K562 (cell line): Measurements from ENCODE around the gene CDC45. TPM values are rescaled to one million over a fixed set of nuclear protein-coding genes. Genes with fewer than 3 reads are reported as not detected.

Experiments
- CBFA2T2 ChIP-seq: fragments of 450-650 bp; conservative IDR thresholded peaks from 2 replicates; pipeline ENCODE4 v1.6.1; 2017; ENCODE audit warnings: mild to moderate bottlenecking
- CTCFL ChIP-seq: IDR thresholded peaks from 2 replicates; pipeline ENCODE4 v1.6.1; 2011; ENCODE audit warnings: borderline replicate concordance, low read depth, mild to moderate bottlenecking, moderate library complexity, low read length; ENCODE audit not compliant: insufficient read depth, poor library complexity, severe bottlenecking
- E4F1 ChIP-seq: fragments of 250-450 bp; sonication (Bioruptor Pico); IDR thresholded peaks from 2 replicates; pipeline ENCODE4 v1.5.0; 2021; ENCODE audit warnings: mild to moderate bottlenecking, borderline replicate concordance
- GTF3C2 ChIP-seq: IDR thresholded peaks from 3 replicates; pipeline ENCODE4 v1.6.1; 2011; ENCODE audit warnings: borderline replicate concordance, mild to moderate bottlenecking, moderate library complexity; ENCODE audit not compliant: insufficient read length; ENCODE audit errors: extremely low read depth
- JUND ChIP-seq, 2 experiments: IDR thresholded peaks; 2 replicates in 1 of 2; 3 replicates in 1 of 2; pipeline ENCODE4 v1.6.1; 2011; ENCODE audit warnings: borderline replicate concordance in 2 of 2, low read depth in 2 of 2, low read length in 2 of 2, improper control_type of control experiment in 1 of 2, missing biosample characterization in 1 of 2, missing genetic modification characterization in 1 of 2, missing genetic modification reagents in 1 of 2
- KDM2B ChIP-seq: fragments of 250-450 bp; sonication (Bioruptor Pico); IDR thresholded peaks from 2 replicates; pipeline ENCODE4 v1.8.0; 2021; ENCODE audit warnings: mild to moderate bottlenecking, moderate library complexity
- MAFG ChIP-seq: fragments of 450-650 bp; conservative IDR thresholded peaks from 2 replicates; pipeline ENCODE4 v1.6.1; 2016; ENCODE audit warnings: missing genetic modification characterization, missing compliant biosample characterization
- NR0B1 ChIP-seq: fragments of 450-650 bp; IDR thresholded peaks from one replicate; pipeline ENCODE4 v1.6.1; 2018; ENCODE audit warnings: mild to moderate bottlenecking, moderate library complexity; ENCODE audit not compliant: partially characterized antibody
- NR1H2 ChIP-seq: sonication (generic); formaldehyde crosslinking; IDR thresholded peaks from 2 replicates; pipeline ENCODE4 v1.4.0; 2020; ENCODE audit warnings: mild to moderate bottlenecking, missing genetic modification reagents
- RBM25 ChIP-seq: fragments of 200-400 bp; formaldehyde crosslinking; IDR thresholded peaks from 2 replicates; pipeline ENCODE4 v1.6.1; 2018; ENCODE audit warnings: low read length, low read depth, moderate library complexity; ENCODE audit not compliant: severe bottlenecking
- SOX6 ChIP-seq: fragments of 450-650 bp; IDR thresholded peaks from 2 replicates; pipeline ENCODE4 v1.6.1; 2014; ENCODE audit warnings: mild to moderate bottlenecking
- TGIF2 ChIP-seq: sonication (generic); formaldehyde crosslinking; IDR thresholded peaks from 2 replicates; pipeline ENCODE4 v1.8.1; 2022; ENCODE audit warnings: mild to moderate bottlenecking, missing genetic modification reagents, moderate library complexity
- XRCC3 ChIP-seq: fragments of 450-650 bp; IDR thresholded peaks from 2 replicates; pipeline ENCODE4 v1.6.1; 2017; ENCODE audit warnings: mild to moderate bottlenecking, moderate library complexity
- ZC3H8 ChIP-seq: fragments of 450-650 bp; IDR thresholded peaks from 2 replicates; pipeline ENCODE4 v1.6.1; 2017
- ZFP30 ChIP-seq: fragments of 250-450 bp; sonication (Bioruptor Pico); IDR thresholded peaks from 2 replicates; pipeline ENCODE4 v1.8.0; 2022; ENCODE audit warnings: moderate library complexity, mild to moderate bottlenecking, inconsistent platforms, borderline replicate concordance
- ZFX ChIP-seq: sonication (generic); formaldehyde crosslinking; IDR thresholded peaks from 2 replicates; pipeline ENCODE4 v1.8.0; 2022; ENCODE audit warnings: mild to moderate bottlenecking, missing genetic modification reagents, moderate library complexity
- ZNF274 ChIP-seq: IDR thresholded peaks from 2 replicates; pipeline ENCODE4 v1.6.1; 2011; ENCODE audit warnings: low read depth, mild to moderate bottlenecking, low read length, moderate library complexity, borderline replicate concordance
- ZNF384 ChIP-seq: IDR thresholded peaks from 2 replicates; pipeline ENCODE4 v1.6.1; 2012; ENCODE audit warnings: low read depth, low read length, improper control_type of control experiment
- polyA plus RNA-seq, 8 experiments: library from polyadenylated mRNA; depleted of rRNA in 4 of 8; stranded (reverse) in 5 of 8; unstranded in 3 of 8; fragments of >200 nt; fragmentation: Nextera tagmentation in 2 of 8; fragmentation: Illumina TruSeq in 1 of 8; extraction: Ambion mirVana in 2 of 8; extraction: Trizol in 1 of 8; gene quantifications; 2 replicates each; pipeline versions ENCODE4 v1.2.1 to v1.2.3, GENCODE V29; 2011 to 2014; ENCODE audit warnings: inconsistent platforms in 1 of 8, missing spikeins in 1 of 8
- total RNA-seq, 7 experiments: library from RNA; depleted of rRNA in 6 of 7; stranded (reverse); fragments of >200 nt in 6 of 7; fragmentation: Illumina TruSeq in 2 of 7; extraction: Trizol in 2 of 7; gene quantifications; 2 replicates each; pipeline versions ENCODE4 v1.2.1 to v1.2.3, GENCODE V29; 2011 to 2021; ENCODE audit warnings: low replicate concordance in 1 of 7

CDC45 gene
- total and polyA plus RNA-seq, 9 of the 15 experiments (the other 6 are each of a cell fraction or from before 2014, with no cell fraction given) = 251 to 580 (median 410) TPM

GRCh38 chr22:19477321-19478044 is 2.2 kb upstream of the CDC45 start (continued):
- TF ChIP-seq NR1H2 (CRISPR knock-in tag) (no peak), CBFA2T2 (no peak), E4F1 (CRISPR knock-in tag) (no peak), ZC3H8 (no peak), ZNF384 (peak; percentile 60; the same call in 1 of the 2 replicates), ZFX (CRISPR knock-in tag) (no peak), TGIF2 (no peak), ZNF274 (peak; percentile 28; the same call in 1 of the 2 replicates), RBM25 (no peak), MAFG (tag) (peak; percentile 38; the same call in 1 of the 2 replicates), JUND (IDR thresholded peaks at IDR 0.05; ENCODE audit: borderline replicate concordance, low read depth, low read length) (peak; percentile 39; the same call in 1 of the 2 replicates), JUND (tag; IDR thresholded peaks at IDR 0.05; ENCODE audit: borderline replicate concordance, low read depth, low read length) (no peak), XRCC3 (no peak), KDM2B (peak; percentile 10; the same call in 1 of the 2 replicates), NR0B1 (no peak), GTF3C2 (no peak), ZFP30 (CRISPR knock-in tag) (no peak), CTCFL (no peak), SOX6 (no peak)
